Pancreas (tissue), 10 donors: Measurements from ENCODE around the gene ZNF273. TPM values are rescaled to one million over a fixed set of nuclear protein-coding genes. Genes with fewer than 3 reads are reported as not detected.
"Not testable (repeated sequence)": the region's sequence is repeated elsewhere in the genome, so short reads cannot be mapped to it uniquely, and the experiment has no call there.

Source experiments
- ATAC-seq, 4 donors: fragments of 200-7000 bp; cut with Tn5 transposase; one replicate each; pipeline versions ENCODE4 v1.8.0 to v1.9.1; 2020; ENCODE audit warnings: mild to moderate bottlenecking in 4 of 4, moderate library complexity in 4 of 4
- DNase-seq, 6 donors: peaks; one replicate each; pipeline ENCODE4 v3.0.0-alpha.2; 2020
- FAIRE-seq: peaks from 2 replicates; lab custom pipeline; 2012; peaks lifted over from hg19 to GRCh38; lab: Jason Lieb, UNC
- H3K27ac ChIP-seq, 4 donors: fragments of 200-600 bp; sonication (generic); 1 replicate in 3 of 4; 2 replicates in 1 of 4; pipeline versions ENCODE4 v1.5.0 to v1.8.0; 2020
- H3K27me3 ChIP-seq, 4 donors: fragments of 200-600 bp; one replicate each; pipeline ENCODE4 v1.8.0; 2021
- H3K36me3 ChIP-seq, 3 donors: fragments of 200-600 bp; sonication (generic) in 1 of 3; one replicate each; pipeline versions ENCODE4 v1.5.0 to v1.8.0; 2020 to 2021
- H3K4me1 ChIP-seq, 3 donors: fragments of 200-600 bp; one replicate each; pipeline ENCODE4 v1.8.0; 2021
- H3K4me3 ChIP-seq, 4 donors: fragments of 200-600 bp; sonication (generic) in 2 of 4; one replicate each; pipeline versions ENCODE4 v1.5.0 to v1.8.0; 2020 to 2021
- H3K9me3 ChIP-seq, 4 donors: fragments of 200-600 bp; one replicate each; pipeline ENCODE4 v1.8.0; 2021
- CTCF ChIP-seq, 4 donors: fragments of 200-600 bp; sonication (generic) in 3 of 4; IDR thresholded peaks; one replicate each; pipeline versions ENCODE4 v1.5.0 to v1.8.0; 2021; ENCODE audit warnings: antibody characterized with exemption in 4 of 4
- WGBS, 2 donors: extraction: QIAGEN DNeasy Blood & Tissue Kit; methylation state at CpG; one replicate each; pipeline ENCODE4 v1.1.7; 2013; 5-methylcytosine and 5-hydroxymethylcytosine counted together
- intact Hi-C, 3 donors: fragments of 100-400 bp; cut with DNase I; formaldehyde crosslinking; loops; one replicate each; pipeline versions ENCODE4 v1.11.1 to v1.14.2; 2022
- polyA plus RNA-seq, 2 donors: library from polyadenylated mRNA; stranded (reverse); fragments of 200-250 nt; gene quantifications; one replicate each; pipeline ENCODE4 v1.2.3, GENCODE V29; 2013
- total RNA-seq, 6 donors: library from RNA; stranded (reverse); fragmentation: NEBNext Ultra II Directional in 4 of 6; extraction: Animal tissue kit (Norgen Biotek cat#: 25700) in 4 of 6; gene quantifications; one replicate each; pipeline versions ENCODE4 v1.2.1 to v1.2.4, GENCODE V29; 2021 to 2023
- donor health status: healthy with polysubstance abuse.
- donor health status: DM: no; HTN: no; CAD: no; lungs with moderate emphysema.
- donor health status: DM: no; HTN: no; CAD: no.
- donor health status: control.
- donor health status: control.
- donor health status: Bipolar disorder and iron deficiency.
- donor health status: DM: yes; HTN: yes; CAD: no.
- donor health status: DM: no; HTN: no; CAD: no.
- donor health status: DM: no; HTN: no; CAD: no.
- donor health status: DM: yes; HTN: yes; CAD: no.

The ZNF273 gene
- total and polyA plus RNA-seq, 8 donors = 1.7 to 8.0 (median 3.6) TPM

GRCh38 chr7:64905547-64905946, 2.5 kb downstream of the ZNF273 start:
- no peak for TF ChIP-seq CTCF (IDR thresholded peaks at IDR 0.05)
- ATAC-seq = no peak
- 78 to 81% methylated on average over 4 of the region's 4 CpGs for WGBS, 2 donors
- intact Hi-C loops = no loop called here
- no peaks in the 10 kb centered on the region for H3K9me3 ChIP-seq
- no peak for FAIRE-seq
- no peak overlapping the region for H3K4me3 ChIP-seq
- no peaks in the 10 kb centered on the region for H3K36me3 ChIP-seq
- no peaks in the 10 kb centered on the region for H3K27me3 ChIP-seq
- H3K4me1 ChIP-seq = peaks cover 0 to 4% (median 0%) of the 10 kb centered on the region in 3 donors
- no peak for DNase-seq
- no peak overlapping the region for H3K27ac ChIP-seq

GRCh38 chr7:64907641-64908326, 4.7 kb downstream of the ZNF273 start:
- DNase-seq = no peak
- no peak overlapping the region for H3K27ac ChIP-seq
- no peak for ATAC-seq
- no peak for FAIRE-seq
- H3K36me3 ChIP-seq = no peaks in the 10 kb centered on the region
- no peak overlapping the region for H3K4me3 ChIP-seq
- WGBS, 2 donors = 47% methylated on average over 5 of the region's 5 CpGs
- TF ChIP-seq CTCF (IDR thresholded peaks at IDR 0.05) = no peak
- H3K4me1 ChIP-seq = peaks cover 0 to 4% (median 0%) of the 10 kb centered on the region in 3 donors
- no peaks in the 10 kb centered on the region for H3K9me3 ChIP-seq
- H3K27me3 ChIP-seq = no peaks in the 10 kb centered on the region
- intact Hi-C loops = no loop called here

GRCh38 chr7:64908358-64908757, 5.3 kb downstream of the ZNF273 start:
- WGBS, 2 donors = 83 to 86% methylated on average over 2 of the region's 2 CpGs
- H3K4me1 ChIP-seq = peaks cover 0 to 4% (median 0%) of the 10 kb centered on the region in 3 donors
- intact Hi-C loops = no loop called here
- no peaks in the 10 kb centered on the region for H3K9me3 ChIP-seq
- no peaks in the 10 kb centered on the region for H3K36me3 ChIP-seq
- no peaks in the 10 kb centered on the region for H3K27me3 ChIP-seq
- no peak for DNase-seq
- no peak for TF ChIP-seq CTCF (IDR thresholded peaks at IDR 0.05)
- H3K27ac ChIP-seq = no peak overlapping the region
- ATAC-seq = no peak
- no peak for FAIRE-seq
- H3K4me3 ChIP-seq = no peak overlapping the region

- Histone ChIP-seq H3K4me1 (no peaks in the 10 kb centered on the region), H3K36me3 (no peaks in the 10 kb centered on the region), H3K4me3 (no peak overlapping the region), H3K27ac (no peak overlapping the region), H3K9me3 (no peaks in the 10 kb centered on the region), H3K27me3 (no peaks in the 10 kb centered on the region)
- intact Hi-C loops = no loop called here
- FAIRE-seq (no peak), DNase-seq (no peak), ATAC-seq (no peak)
- no peak for TF ChIP-seq CTCF (IDR thresholded peaks at IDR 0.05)
- 93 to 99% methylated on average over 3 of the region's 3 CpGs for WGBS, 2 donors
Observed at GRCh38 chr7:64914557-64914956, 11.5 kb downstream of the ZNF273 start.

GRCh38 chr7:64915301-64915700, 12.2 kb downstream of the ZNF273 start:
- WGBS, 2 donors = 88 to 89% methylated on average over 9 of the region's 9 CpGs
- H3K27me3 ChIP-seq, H3K4me3 ChIP-seq, H3K9me3 ChIP-seq, H3K36me3 ChIP-seq, H3K4me1 ChIP-seq, H3K27ac ChIP-seq, intact Hi-C loops, DNase-seq, FAIRE-seq, ATAC-seq: not testable (repeated sequence)

- H3K4me1 ChIP-seq, ATAC-seq, intact Hi-C loops, FAIRE-seq, H3K27me3 ChIP-seq, H3K9me3 ChIP-seq, H3K4me3 ChIP-seq, H3K27ac ChIP-seq, DNase-seq: not testable (repeated sequence)
- H3K36me3 ChIP-seq = peaks cover 0 to 18% (median 0%) of the 10 kb centered on the region in 3 donors
- WGBS, 2 donors = 97 to 100% methylated on average over 4 of the region's 4 CpGs
Observed at GRCh38 chr7:64928252-64929187, 25.4 kb downstream of the ZNF273 start.
